ENCODE measurements around the gene DNM2. TPM values are rescaled to one million over a fixed set of nuclear protein-coding genes. Genes with fewer than 3 reads are reported as not detected.
"Not testable (repeated sequence)": the region's sequence is repeated elsewhere in the genome, so short reads cannot be mapped to it uniquely, and the experiment has no call there.

Gene DNM2
- total and polyA plus RNA-seq, 7 donors, result 70.6 to 149 (median 122) TPM

DNA sequence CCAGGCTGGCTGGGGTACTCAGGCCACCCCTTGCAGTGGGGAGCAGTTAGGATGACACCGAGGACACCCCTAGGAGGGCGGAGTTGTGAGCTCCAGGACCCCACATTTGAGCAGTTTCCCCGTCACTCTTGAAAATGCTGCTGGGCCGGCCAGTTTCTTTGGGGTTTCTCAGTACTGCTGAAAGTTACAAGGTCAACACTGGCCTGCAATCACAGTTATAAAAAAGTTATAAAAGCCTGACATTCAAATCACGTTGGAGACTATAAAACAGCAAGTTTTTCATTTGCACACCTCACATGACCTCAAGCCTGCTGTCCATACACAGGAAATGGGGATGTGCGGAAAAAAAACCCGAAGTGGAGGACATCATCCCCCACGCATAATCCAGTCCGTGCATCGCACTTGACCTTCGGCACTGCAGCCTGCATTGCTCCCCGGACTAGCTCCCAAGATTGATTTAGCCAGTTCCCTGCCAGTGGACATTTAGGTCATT is 27.0 kb downstream of the DNM2 start:
- Histone ChIP-seq H3K36me3 (ENCODE audit: insufficient read depth in 1 of 2, low read depth in 1 of 2) (no peaks in the 10 kb centered on the region), H3K27me3 (ENCODE audit: insufficient read depth in 3 of 3, low read length in 2 of 3) (no peaks in the 10 kb centered on the region), H3K27ac (no peak overlapping the region), H3K9me3 (no peaks in the 10 kb centered on the region), H3K4me1 (peaks cover 34% of the 10 kb centered on the region), H3K4me3 (no peak overlapping the region)
- ATAC-seq (no peak), DNase-seq (no peak)
- TF ChIP-seq CTCF (IDR thresholded peaks at IDR 0.05), result no peak
- intact Hi-C loops (cut with DNase I), result no loop called here
- WGBS, 3 donors, result 65 to 70% (median 67%) methylated on average over 12 of the region's 12 CpGs

DNA sequence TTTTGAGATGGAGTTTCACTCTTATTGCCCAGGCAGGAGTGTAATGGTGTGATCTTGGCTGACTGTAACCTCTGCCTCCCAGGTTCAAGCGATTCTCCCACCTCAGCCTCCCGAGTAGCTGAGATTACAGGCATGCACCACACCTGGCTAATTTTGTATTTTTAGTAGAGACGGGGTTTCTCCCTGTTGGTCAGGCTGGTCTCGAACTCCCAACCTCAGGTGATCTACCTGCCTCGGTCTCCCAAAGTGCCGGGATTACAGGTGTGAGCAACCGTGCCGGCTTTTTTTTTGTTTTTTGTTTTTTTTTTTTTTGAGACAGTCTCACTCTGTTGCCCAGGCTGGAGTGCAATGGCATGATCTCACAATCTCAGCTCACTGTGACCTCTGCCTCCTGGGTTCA is 28.6 kb downstream of the DNM2 start:
- intact Hi-C loops (cut with DNase I); H3K4me3 ChIP-seq; DNase-seq; H3K9me3 ChIP-seq; ATAC-seq; H3K27me3 ChIP-seq (ENCODE audit: insufficient read depth in 3 of 3, low read length in 2 of 3); H3K27ac ChIP-seq; H3K36me3 ChIP-seq (ENCODE audit: insufficient read depth in 1 of 2, low read depth in 1 of 2): not testable (repeated sequence)
- peaks cover 47% of the 10 kb centered on the region for H3K4me1 ChIP-seq
- WGBS, 3 donors, result 88 to 95% (median 94%) methylated on average over 7 to 8 of the region's 8 CpGs

- Histone ChIP-seq H3K27ac (no peak overlapping the region), H3K36me3 (ENCODE audit: insufficient read depth in 1 of 2, low read depth in 1 of 2) (no peaks in the 10 kb centered on the region), H3K27me3 (ENCODE audit: insufficient read depth in 3 of 3, low read length in 2 of 3) (no peaks in the 10 kb centered on the region), H3K4me3 (no peak overlapping the region), H3K4me1 (peaks cover 50% of the 10 kb centered on the region), H3K9me3 (no peaks in the 10 kb centered on the region)
- no peak for DNase-seq
- peak; percentile 18 to 44 (median 32) for ATAC-seq
- intact Hi-C loops (cut with DNase I), result no loop called here
- WGBS, 3 donors, result 9 to 24% (median 13%) methylated on average over 6 of the region's 6 CpGs
- TF ChIP-seq CTCF (IDR thresholded peaks at IDR 0.05), result no peak
These were observed 29.4 kb downstream of the DNM2 start for GRCh38 chr19:10747271-10747670.

DNA sequence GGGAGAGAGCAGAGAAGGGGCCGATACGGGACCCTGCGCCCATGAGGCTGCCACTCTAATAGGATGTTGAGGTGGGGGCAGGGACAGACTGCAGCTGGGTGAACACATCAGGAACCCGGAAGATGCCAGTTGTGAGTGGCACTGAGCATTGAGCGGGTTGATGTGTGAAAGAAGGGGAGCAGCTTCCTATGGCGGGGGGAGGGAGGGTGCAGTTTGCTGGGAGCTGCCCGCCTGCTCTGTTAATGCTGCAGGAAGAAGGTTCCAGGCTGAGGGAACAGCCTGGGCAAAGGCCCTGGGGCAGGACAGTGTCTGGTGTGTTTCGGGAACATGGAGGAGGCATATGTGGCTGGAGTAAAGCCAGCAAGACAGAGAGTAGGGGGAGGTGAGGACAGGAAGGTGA is 29.8 kb downstream of the DNM2 start:
- H3K27me3 ChIP-seq (ENCODE audit: insufficient read depth in 3 of 3, low read length in 2 of 3), result no peaks in the 10 kb centered on the region
- TF ChIP-seq CTCF (IDR thresholded peaks at IDR 0.05), result no peak
- peaks cover 47% of the 10 kb centered on the region for H3K4me1 ChIP-seq
- DNase-seq (no peak), ATAC-seq (peak in 1 of 4 donors; percentile 7)
- H3K27ac ChIP-seq, result no peak overlapping the region
- no peak overlapping the region for H3K4me3 ChIP-seq
- no peaks in the 10 kb centered on the region for H3K36me3 ChIP-seq (ENCODE audit: insufficient read depth in 1 of 2, low read depth in 1 of 2)
- intact Hi-C loops (cut with DNase I), result no loop called here
- H3K9me3 ChIP-seq, result no peaks in the 10 kb centered on the region
- WGBS, 3 donors, result 80 to 94% (median 88%) methylated on average over 7 to 8 of the region's 8 CpGs

GRCh38 chr19:10748195-10748926 is 30.5 kb downstream of the DNM2 start:
- H3K36me3 ChIP-seq (ENCODE audit: insufficient read depth in 1 of 2, low read depth in 1 of 2), result no peaks in the 10 kb centered on the region
- H3K9me3 ChIP-seq, result no peaks in the 10 kb centered on the region
- intact Hi-C loops (cut with DNase I), result no loop called here
- no peaks in the 10 kb centered on the region for H3K27me3 ChIP-seq (ENCODE audit: insufficient read depth in 3 of 3, low read length in 2 of 3)
- TF ChIP-seq CTCF (IDR thresholded peaks at IDR 0.05), result no peak
- H3K27ac ChIP-seq, result peak overlapping the region; percentile 1
- H3K4me3 ChIP-seq, result no peak overlapping the region
- WGBS, 3 donors, result 89 to 93% (median 93%) methylated on average over 19 to 20 of the region's 20 CpGs
- DNase-seq, result no peak
- H3K4me1 ChIP-seq, result peaks cover 47% of the 10 kb centered on the region
- ATAC-seq, result no peak
